HG02678 (cell line): ENCODE data around the gene FAP.
A peak's percentile ranks its signal among the peaks of the same experiment; 100 is the strongest.

Experiments
- ATAC-seq: cut with Tn5 transposase; IDR thresholded peaks from one replicate; pipeline ENCODE4 v1.9.1; 2021; ENCODE audit warnings: mild to moderate bottlenecking, moderate library complexity; ENCODE audit not compliant: unreplicated experiment

The FAP gene

GRCh38 chr2:162243294-162243693 is at the start of gene FAP:
Gene FAP, minus strand, starts transcription at chr2:162243445. Its CDS starts 118 bp downstream, at chr2:162243327.
- no peak for ATAC-seq

GRCh38 chr2:162291748-162292147 is 48.5 kb upstream of the FAP start:
- ATAC-seq: no peak

- ATAC-seq: no peak
These were observed 39.6 kb upstream of the FAP start for GRCh38 chr2:162282765-162283425.

GRCh38 chr2:162280654-162281053 is 37.4 kb upstream of the FAP start:
- no peak for ATAC-seq

GRCh38 chr2:162277381-162277780 is 34.1 kb upstream of the FAP start:
- no peak for ATAC-seq

GRCh38 chr2:162267996-162268395 is 24.8 kb upstream of the FAP start:
- ATAC-seq: no peak

GRCh38 chr2:162267496-162267895 is 24.3 kb upstream of the FAP start:
- no peak for ATAC-seq

- ATAC-seq: no peak
These were observed 23.2 kb upstream of the FAP start for GRCh38 chr2:162266460-162266760.

- ATAC-seq: no peak
These were observed 22.6 kb upstream of the FAP start for GRCh38 chr2:162265666-162266459.

GRCh38 chr2:162261032-162261945 is 18.0 kb upstream of the FAP start:
- ATAC-seq: peak; percentile 51

- no peak for ATAC-seq
These were observed 15.4 kb upstream of the FAP start for GRCh38 chr2:162258686-162259085.

GRCh38 chr2:162258169-162258568 is 14.9 kb upstream of the FAP start:
- no peak for ATAC-seq

GRCh38 chr2:162257425-162257824 is 14.2 kb upstream of the FAP start:
- no peak for ATAC-seq

GRCh38 chr2:162256591-162256991 is 13.3 kb upstream of the FAP start:
- no peak for ATAC-seq

- ATAC-seq: no peak
These were observed 11.1 kb upstream of the FAP start for GRCh38 chr2:162254236-162254871.

- ATAC-seq: no peak
These were observed 10.2 kb upstream of the FAP start for GRCh38 chr2:162253435-162253834.

GRCh38 chr2:162252153-162252552 is 8.9 kb upstream of the FAP start:
- no peak for ATAC-seq

GRCh38 chr2:162245781-162246180 is 2.5 kb upstream of the FAP start:
- no peak for ATAC-seq

- ATAC-seq: no peak
These were observed 1.8 kb upstream of the FAP start for GRCh38 chr2:162245061-162245460.

GRCh38 chr2:162244541-162245031 is 1.3 kb upstream of the FAP start:
- no peak for ATAC-seq

GRCh38 chr2:162243715-162244114 is 470 bp upstream of the FAP start:
- no peak for ATAC-seq
